ENCODE data around the gene DMAC2.
"Not testable (repeated sequence)": the region's sequence is repeated elsewhere in the genome, so short reads cannot be mapped to it uniquely, and the experiment has no call there.

The DMAC2 gene

GRCh38 chr19:41422955-41423354 lies 16.8 kb downstream of the DMAC2 start:
- no peak for DNase-seq

GRCh38 chr19:41422456-41422855 lies 17.3 kb downstream of the DMAC2 start:
- DNase-seq: no peak

- DNase-seq: no peak
These were observed 17.7 kb downstream of the DMAC2 start for GRCh38 chr19:41421973-41422372.

GRCh38 chr19:41421314-41421713 lies 18.4 kb downstream of the DMAC2 start:
- no peak for DNase-seq

- DNase-seq: peak in 3 of 51 donors; percentile 9 to 13 (median 11)
These were observed 19.4 kb downstream of the DMAC2 start for GRCh38 chr19:41420101-41420880.

- no peak for DNase-seq
These were observed 23.5 kb downstream of the DMAC2 start for GRCh38 chr19:41416194-41416674.

GRCh38 chr19:41415154-41415571 lies 24.5 kb downstream of the DMAC2 start:
- no peak for DNase-seq

GRCh38 chr19:41414461-41414860 lies 25.3 kb downstream of the DMAC2 start:
- DNase-seq: no peak

- DNase-seq: no peak
These were observed 25.8 kb downstream of the DMAC2 start for GRCh38 chr19:41413947-41414346.

- no peak for DNase-seq
These were observed 26.8 kb downstream of the DMAC2 start for GRCh38 chr19:41412953-41413352.

GRCh38 chr19:41411968-41412265 lies 27.8 kb downstream of the DMAC2 start:
- DNase-seq: peak in 32 of 51 donors; percentile 0 to 80 (median 36)

- DNase-seq: no peak
These were observed 28.4 kb downstream of the DMAC2 start for GRCh38 chr19:41411100-41411967.

GRCh38 chr19:41410336-41411054 lies 29.2 kb downstream of the DMAC2 start:
- no peak for DNase-seq

GRCh38 chr19:41409288-41409687 lies 30.4 kb downstream of the DMAC2 start:
- DNase-seq: peak in 2 of 51 donors; percentile 3 to 46

- DNase-seq: not testable (repeated sequence)
These were observed 30.9 kb downstream of the DMAC2 start for GRCh38 chr19:41408846-41409245.

- no peak for DNase-seq
These were observed 31.5 kb downstream of the DMAC2 start for GRCh38 chr19:41408256-41408655.

GRCh38 chr19:41407271-41407670 lies 32.4 kb downstream of the DMAC2 start:
- peak in 1 of 51 donors; percentile 7 for DNase-seq

GRCh38 chr19:41405776-41406175 lies 33.9 kb downstream of the DMAC2 start:
- DNase-seq: no peak

- no peak for DNase-seq
These were observed 36.3 kb downstream of the DMAC2 start for GRCh38 chr19:41403181-41403970.

GRCh38 chr19:41402010-41402409 lies 37.7 kb downstream of the DMAC2 start:
- DNase-seq: no peak

GRCh38 chr19:41401483-41401882 lies 38.2 kb downstream of the DMAC2 start:
- DNase-seq: no peak

All from hypothalamus (tissue), 51 donors.